CD4-positive, alpha-beta T cell treated with Interleukin-17A for 4 hours (primary cell): ENCODE data around the gene CLEC4D.
"Not testable (repeated sequence)": the region's sequence is repeated elsewhere in the genome, so short reads cannot be mapped to it uniquely, and the experiment has no call there.

Experiments
- DNase-seq: peaks from one replicate; pipeline ENCODE4 v3.0.0-alpha.2; 2020; ENCODE audit warnings: mixed read lengths

CLEC4D gene

DNA sequence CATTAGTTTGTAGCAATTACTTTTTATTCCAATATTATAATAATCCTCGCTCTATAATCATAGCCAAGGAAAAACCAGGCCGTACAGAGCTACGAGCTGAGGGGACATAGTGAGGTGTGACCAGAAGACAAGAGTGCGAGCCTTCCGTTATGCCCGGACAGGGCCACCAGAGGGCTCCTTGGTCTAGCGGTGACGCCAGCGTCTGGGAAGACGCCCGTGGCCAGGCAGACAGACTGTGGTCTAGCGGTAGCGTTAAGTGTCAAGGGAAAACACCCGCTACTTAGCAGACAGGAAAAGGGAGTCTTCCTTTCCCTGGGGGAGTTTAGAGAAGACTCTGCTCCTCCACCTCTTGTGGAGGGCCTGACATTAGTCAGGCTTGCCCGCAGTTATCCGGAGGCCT, 24.5 kb downstream of the CLEC4D start:
- DNase-seq, result not testable (repeated sequence)

GRCh38 chr12:8540831-8541230, 27.5 kb downstream of the CLEC4D start, which contains the start of gene CLEC4E:
TSS of gene CLEC4E (minus strand) at chr12:8540905. CDS start at chr12:8540797, 108 bp downstream.
- DNase-seq, result not testable (repeated sequence)

GRCh38 chr12:8541562-8541961, 28.3 kb downstream of the CLEC4D start:
- DNase-seq, result no peak

GRCh38 chr12:8544295-8544694, 31.0 kb downstream of the CLEC4D start:
- DNase-seq, result peak; percentile 82

DNA sequence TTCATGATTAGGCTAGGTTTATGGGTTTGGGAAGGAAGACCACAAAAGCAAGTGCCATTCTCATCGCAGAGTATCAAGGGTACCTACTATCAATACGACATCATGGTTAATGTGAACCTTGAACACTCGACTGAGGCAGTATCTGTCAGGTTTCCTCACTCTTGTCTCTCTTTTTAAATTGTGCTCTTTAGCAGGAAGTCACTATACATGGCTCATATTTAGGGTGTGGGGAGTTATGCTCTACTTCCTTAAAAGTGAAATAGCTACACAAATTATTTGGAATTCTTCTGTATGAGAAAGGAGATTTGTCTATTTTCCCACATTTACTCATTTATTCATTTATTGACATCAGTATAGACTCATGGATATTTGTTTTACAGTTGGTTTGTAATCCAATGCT, 33.3 kb downstream of the CLEC4D start:
- no peak for DNase-seq

DNA sequence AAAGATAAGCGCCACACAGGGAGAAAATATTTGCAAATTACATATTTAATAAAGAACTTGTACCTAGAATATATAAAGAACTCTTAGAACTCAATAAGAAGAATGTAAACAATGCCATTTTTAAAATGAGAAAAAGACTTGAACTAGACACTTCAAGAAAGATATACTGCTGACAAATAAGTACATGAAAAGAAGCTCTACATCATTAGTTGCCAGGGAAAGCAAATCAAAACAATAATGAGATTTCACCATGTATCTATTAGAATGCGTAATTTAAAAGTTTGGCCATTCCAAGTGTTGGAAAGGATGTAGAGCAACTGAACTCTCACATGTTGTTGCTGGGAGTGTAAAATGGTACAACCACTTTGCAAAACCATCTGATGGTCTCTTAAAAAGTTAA, 34.3 kb downstream of the CLEC4D start:
- no peak for DNase-seq

DNA sequence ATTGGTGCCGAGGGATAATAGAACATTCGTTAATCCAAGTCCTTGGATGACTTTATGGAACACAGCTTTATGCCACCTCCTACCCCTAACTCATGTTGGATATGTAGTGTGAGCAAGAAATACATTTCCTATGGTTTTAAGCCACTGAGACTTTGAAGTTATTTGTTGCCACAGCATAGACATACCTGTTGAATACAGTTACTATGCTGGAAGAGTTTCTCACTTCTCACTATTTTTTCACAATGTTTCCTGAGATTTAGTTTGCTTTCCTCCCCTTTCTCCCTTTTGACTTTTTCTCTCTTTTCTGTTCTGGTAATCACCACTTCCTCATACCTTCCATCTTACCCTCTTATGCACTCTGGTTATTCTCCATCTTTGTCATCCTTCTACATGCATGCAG, 34.9 kb downstream of the CLEC4D start:
- no peak for DNase-seq

GRCh38 chr12:8549381-8549780, 36.1 kb downstream of the CLEC4D start:
- DNase-seq, result no peak

GRCh38 chr12:8553088-8553627, 39.9 kb downstream of the CLEC4D start:
- no peak for DNase-seq

GRCh38 chr12:8554451-8555195, 41.3 kb downstream of the CLEC4D start:
- no peak for DNase-seq

DNA sequence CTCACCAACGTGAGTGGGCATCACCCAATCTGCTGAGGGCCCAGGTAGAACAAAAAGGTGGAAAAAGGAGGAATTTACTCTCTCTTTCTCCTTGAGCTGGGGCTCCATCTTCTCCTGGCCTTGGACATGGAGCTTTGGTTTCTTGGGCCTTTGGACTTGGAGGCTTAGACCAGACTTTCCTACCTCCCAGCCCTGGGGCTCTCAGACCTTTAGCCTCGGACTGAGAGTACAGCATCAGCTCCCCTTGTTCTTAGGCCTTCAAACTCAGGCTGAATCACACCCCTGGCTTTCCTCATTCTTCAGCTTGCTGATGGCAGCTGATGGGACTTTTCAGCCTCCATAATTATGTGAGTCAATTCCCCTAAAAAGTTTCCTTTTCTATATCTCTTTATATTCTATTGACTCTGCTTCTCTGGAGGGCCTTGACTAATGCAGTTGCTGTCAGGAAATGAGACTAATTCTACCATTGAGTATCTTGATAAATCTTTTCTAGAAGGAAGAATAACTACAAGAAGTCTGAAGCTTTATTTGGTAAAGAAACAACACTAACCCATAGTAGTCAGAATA, 43.3 kb downstream of the CLEC4D start:
- no peak for DNase-seq

DNA sequence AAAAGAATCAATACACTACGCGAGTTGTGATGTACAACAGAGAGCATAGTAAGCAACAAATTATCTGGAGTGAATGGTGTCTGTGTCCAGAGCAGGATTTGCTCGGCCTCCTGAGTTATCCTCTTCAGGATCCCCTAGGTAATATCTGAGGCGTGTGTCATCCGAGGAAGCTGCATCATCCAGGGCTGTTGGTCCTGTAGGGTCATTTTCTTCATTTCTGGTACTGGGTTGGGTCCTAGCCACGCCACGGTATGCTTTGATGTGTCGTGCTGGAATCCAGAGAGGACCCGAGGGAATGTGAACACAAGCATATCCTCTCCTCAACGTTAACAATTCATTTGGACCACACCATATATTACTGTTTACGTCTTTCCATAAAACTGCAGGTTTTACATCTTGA, 46.4 kb downstream of the CLEC4D start:
- no peak for DNase-seq

- DNase-seq, result no peak
These were observed 47.7 kb downstream of the CLEC4D start for GRCh38 chr12:8561011-8561410.

- DNase-seq, result no peak
These were observed 49.0 kb downstream of the CLEC4D start for GRCh38 chr12:8562310-8562709.

DNA sequence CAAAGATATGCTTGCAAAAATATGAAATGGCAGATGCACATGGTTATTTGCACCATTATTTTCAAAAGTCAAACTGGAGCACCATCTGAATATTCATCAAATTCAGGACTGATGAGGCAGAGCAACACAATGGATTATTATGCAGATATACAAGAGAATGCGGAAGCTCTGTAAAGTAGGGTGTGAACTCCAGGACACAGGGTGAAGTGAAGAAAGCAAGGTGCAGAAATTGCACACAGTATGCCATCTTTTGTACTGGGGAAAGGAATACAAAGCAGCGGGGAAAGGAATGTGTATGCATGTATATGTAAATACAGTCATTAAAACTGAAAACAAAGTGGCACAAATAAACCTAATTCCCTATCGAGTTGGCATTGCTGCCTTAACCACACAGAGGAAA, 50.1 kb downstream of the CLEC4D start:
- no peak for DNase-seq

DNA sequence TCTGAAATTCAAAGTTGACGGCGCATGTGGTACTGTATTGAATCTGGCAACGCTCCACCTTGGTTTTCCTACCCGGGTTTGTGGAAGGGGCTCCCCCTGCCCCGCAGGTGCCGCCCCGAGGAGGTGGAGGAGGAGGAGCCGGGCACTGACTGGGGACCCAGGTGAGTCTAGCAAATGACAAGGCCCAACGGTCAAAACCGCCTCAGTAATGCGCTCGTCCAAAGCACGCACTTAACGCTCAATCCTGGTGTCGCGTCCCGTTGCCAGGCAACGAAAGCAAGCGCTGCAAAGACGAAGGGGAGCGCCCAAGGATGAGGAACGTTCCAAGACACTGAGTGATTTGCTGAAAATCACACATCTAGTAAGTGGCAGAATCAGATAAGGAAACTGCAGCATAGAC, 51.4 kb downstream of the CLEC4D start:
- DNase-seq, result no peak

- DNase-seq, result not testable (repeated sequence)
These were observed 52.7 kb downstream of the CLEC4D start for GRCh38 chr12:8566052-8566451.

- DNase-seq, result no peak
These were observed 53.2 kb downstream of the CLEC4D start for GRCh38 chr12:8566525-8566924.
